GM12873 (cell line): ENCODE data around the gene NRP1.
A peak's percentile ranks its signal among the peaks of the same experiment; 100 is the strongest.

Experiments
- TF ChIP-seq, protein P1 (sequence below): IDR thresholded peaks from 2 replicates; pipeline ENCODE4 v1.5.1; 2012; ENCODE audit warnings: low read depth, mild to moderate bottlenecking, moderate library complexity, low read length, control low read depth; ENCODE audit not compliant: insufficient read depth; ENCODE audit errors: missing control alignments

Gene NRP1

DNA sequence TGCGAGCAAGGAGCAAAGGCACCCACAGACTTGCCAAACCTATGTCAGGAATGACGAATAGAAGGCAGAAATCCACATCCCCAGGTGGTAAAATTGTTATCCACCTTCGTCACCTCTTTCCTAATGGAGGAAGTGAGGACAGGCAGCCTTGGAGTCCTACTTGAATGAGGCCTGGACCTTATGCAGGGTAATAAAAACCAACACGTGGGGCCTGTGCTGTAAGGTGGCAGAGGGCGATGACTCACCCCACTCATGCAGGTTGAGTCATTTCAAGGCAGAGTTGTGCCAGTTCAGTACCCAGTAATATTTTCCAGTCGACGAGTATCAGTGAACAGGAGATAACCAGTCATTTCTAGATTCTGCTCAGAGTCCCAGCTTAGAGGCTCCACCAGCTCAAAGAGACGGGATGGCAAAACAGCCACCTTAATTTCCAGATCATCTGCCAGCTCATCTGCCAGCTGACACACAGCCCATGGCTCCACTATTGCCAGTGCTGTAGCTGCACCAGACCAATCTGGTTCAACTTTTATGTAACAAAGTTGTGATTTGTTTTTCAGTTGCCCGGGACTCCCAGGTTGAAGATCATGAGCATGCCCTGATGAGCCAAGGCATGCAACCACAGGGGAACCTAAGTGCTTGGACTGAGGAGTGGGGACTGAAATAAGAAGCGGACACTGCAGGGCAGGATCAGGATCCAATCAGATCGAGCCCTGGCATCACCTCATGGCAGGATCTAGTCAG lies 200.3 kb downstream of the NRP1 start:
- TF ChIP-seq, protein P1, sequence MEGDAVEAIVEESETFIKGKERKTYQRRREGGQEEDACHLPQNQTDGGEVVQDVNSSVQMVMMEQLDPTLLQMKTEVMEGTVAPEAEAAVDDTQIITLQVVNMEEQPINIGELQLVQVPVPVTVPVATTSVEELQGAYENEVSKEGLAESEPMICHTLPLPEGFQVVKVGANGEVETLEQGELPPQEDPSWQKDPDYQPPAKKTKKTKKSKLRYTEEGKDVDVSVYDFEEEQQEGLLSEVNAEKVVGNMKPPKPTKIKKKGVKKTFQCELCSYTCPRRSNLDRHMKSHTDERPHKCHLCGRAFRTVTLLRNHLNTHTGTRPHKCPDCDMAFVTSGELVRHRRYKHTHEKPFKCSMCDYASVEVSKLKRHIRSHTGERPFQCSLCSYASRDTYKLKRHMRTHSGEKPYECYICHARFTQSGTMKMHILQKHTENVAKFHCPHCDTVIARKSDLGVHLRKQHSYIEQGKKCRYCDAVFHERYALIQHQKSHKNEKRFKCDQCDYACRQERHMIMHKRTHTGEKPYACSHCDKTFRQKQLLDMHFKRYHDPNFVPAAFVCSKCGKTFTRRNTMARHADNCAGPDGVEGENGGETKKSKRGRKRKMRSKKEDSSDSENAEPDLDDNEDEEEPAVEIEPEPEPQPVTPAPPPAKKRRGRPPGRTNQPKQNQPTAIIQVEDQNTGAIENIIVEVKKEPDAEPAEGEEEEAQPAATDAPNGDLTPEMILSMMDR, result no peak

DNA sequence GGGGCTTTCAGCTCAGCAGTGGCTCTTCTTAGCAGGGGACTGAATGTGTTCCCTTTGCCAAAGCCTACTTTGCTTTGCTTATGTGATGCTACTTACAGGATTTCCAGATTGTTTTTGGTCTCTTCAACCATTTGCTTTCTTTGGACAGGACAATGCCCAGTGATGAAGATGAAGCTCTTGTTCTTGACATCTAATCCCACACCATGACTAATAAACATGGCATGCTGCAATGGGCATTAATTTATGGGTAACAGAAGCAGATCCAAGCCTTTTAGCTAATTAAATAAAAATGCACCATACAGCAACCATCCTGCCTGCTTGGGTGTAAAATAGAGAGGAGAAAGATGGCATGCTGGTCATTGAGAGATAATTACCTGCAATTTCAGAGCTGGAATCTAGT lies 200.9 kb downstream of the NRP1 start:
- TF ChIP-seq, protein P1, result no peak

DNA sequence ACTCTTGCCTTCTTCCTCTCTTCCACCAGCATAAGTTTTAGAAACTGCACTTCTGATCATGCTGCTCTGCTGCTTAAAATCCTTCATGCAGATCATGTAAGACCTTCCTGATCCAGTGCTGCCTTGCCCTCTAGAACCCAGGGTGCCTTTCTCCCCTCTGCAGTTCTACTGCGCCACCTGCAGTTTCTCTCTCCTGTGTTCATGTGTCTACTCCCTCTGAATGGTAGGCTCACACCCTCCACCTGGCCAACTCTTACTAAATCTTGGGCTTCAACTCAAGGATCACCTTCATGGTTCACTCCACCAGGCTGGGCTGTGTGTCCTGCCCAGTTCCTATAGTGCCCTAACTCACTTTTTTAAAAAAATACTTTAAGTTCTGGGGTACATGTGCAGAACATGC lies 201.8 kb downstream of the NRP1 start:
- TF ChIP-seq, protein P1, result peak; percentile 56

DNA sequence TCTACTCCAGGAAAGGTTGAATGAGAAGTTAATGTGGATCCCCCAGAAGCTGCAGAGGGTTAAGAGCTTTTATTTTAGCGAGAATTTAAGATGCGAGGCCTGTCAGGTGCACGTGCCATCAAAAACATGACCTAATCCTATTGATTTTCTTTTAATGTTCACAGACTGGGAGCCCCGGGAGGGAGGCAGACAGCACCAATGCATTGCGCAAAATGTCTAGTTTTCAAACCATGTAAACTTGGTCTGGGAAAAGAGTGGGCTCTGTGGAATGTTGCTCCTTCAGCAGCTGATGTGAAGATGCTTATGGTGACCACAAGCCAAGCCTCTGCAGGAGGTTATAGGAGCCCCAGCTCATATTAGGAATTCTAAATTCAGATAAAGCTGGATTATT lies 204.5 kb downstream of the NRP1 start:
- TF ChIP-seq, protein P1, result no peak

DNA sequence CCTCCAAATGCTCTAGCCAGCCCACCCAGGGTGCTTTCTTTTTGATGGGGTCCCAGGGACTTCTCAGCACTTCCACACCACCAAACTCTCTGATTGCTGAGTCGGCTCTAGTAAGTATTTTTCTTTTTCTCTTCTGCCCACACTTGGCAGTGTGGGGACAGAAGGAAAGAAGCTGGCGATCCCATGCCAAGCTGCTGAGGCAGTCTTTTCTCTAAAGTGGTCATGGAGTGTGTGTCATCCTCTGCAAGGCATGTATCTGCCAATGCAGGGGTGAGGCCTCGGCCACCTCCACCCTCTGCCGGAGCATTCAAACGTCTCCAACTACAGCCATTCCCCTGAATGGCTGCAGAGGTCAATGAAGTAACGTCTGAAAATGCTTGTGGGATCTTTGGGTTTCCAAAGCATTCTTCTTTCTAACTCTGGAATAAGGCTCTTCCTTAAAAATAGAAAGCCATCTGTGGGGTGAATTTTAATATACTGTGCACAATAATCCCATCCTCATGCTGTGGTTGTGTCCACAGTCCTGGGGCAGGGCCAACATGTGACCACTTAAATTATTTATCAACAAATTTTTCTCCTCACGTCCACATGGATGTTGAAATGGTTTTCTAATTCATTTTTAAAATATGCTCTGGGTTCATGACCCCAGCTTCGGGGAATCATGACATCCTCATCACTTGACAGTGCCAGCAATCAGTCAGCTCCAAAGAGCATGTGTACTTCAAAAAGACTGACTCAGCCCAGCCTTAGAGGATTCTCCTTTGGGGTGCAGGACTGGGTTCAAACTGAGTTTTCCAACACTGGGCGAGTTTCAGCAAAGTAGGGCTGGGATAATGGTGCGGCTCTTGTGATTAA lies 205.1 kb downstream of the NRP1 start:
- TF ChIP-seq, protein P1, result no peak

DNA sequence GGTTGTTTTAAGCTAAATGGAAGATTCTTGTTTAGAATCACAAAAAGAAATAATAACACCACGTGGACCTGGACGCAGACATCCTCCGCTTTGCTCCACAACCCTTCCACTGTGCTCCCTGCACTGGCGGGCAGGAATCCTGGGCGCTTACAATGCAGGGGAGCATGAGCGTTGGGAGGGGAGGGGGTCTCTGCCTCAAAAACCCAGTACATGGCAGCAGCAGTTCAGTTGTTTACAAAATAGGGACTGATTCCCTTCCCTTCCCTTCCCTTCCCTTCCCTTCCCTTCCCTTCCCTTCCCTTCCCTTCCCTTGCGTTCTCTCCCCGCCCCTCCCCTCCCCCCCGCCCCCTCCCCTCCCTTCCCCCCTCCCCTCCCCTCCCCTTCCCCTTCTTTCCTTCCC lies 206.8 kb downstream of the NRP1 start:
- TF ChIP-seq, protein P1, result no peak
